CD4-positive, alpha-beta T cell treated with Interleukin-12 subunit alpha and Interleukin-12 subunit beta, for 1 hour (primary cell): ENCODE data around the gene DGKA.

Source experiments
- DNase-seq: peaks from one replicate; pipeline ENCODE4 v3.0.0-alpha.2; 2020

The DGKA gene

GRCh38 chr12:55931780-55932550, 1.0 kb downstream of the DGKA start:
- peak; percentile 46 for DNase-seq

- peak; percentile 74 for DNase-seq
These were observed 1.6 kb downstream of the DGKA start for GRCh38 chr12:55932551-55932910.

GRCh38 chr12:55933169-55933798, 2.3 kb downstream of the DGKA start:
- peak; percentile 23 for DNase-seq

- no peak for DNase-seq
These were observed 3.1 kb downstream of the DGKA start for GRCh38 chr12:55933799-55934742.

GRCh38 chr12:55934773-55935172, 3.8 kb downstream of the DGKA start:
- DNase-seq = no peak

- DNase-seq = peak; percentile 27
These were observed 4.8 kb downstream of the DGKA start for GRCh38 chr12:55935738-55936151.

- DNase-seq = no peak
These were observed 7.0 kb downstream of the DGKA start for GRCh38 chr12:55937981-55938380.

GRCh38 chr12:55938826-55939501, 8.0 kb downstream of the DGKA start:
- no peak for DNase-seq

GRCh38 chr12:55940065-55940732, 9.2 kb downstream of the DGKA start:
- DNase-seq = peak; percentile 90

- no peak for DNase-seq
These were observed 11.1 kb downstream of the DGKA start for GRCh38 chr12:55942055-55942454.

GRCh38 chr12:55942577-55943136, 11.7 kb downstream of the DGKA start:
- no peak for DNase-seq

GRCh38 chr12:55946553-55946952, 15.6 kb downstream of the DGKA start:
- DNase-seq = no peak

GRCh38 chr12:55955344-55955743, 24.4 kb downstream of the DGKA start:
- no peak for DNase-seq

GRCh38 chr12:55955800-55956508, 25.0 kb downstream of the DGKA start:
- DNase-seq = peak; percentile 38

- DNase-seq = no peak
These were observed 26.3 kb downstream of the DGKA start for GRCh38 chr12:55957106-55957859.

GRCh38 chr12:55963760-55964159, 32.8 kb downstream of the DGKA start:
- no peak for DNase-seq

- DNase-seq = no peak
These were observed 34.3 kb downstream of the DGKA start for GRCh38 chr12:55965240-55965639.

- no peak for DNase-seq
These were observed 35.0 kb downstream of the DGKA start, which contains the start of gene PMEL for GRCh38 chr12:55965941-55966407. TSS of gene PMEL (minus strand) at chr12:55966042. CDS start at chr12:55966011, 31 bp downstream.

- DNase-seq = peak; percentile 90
These were observed 35.7 kb downstream of the DGKA start, which contains the start of gene CDK2 for GRCh38 chr12:55966408-55967281. TSS of gene CDK2 (plus strand) at chr12:55966830. CDS start at chr12:55967009, 179 bp downstream.
